Endothelial cell of umbilical vein (primary cell): ENCODE measurements around the gene ZNF438. TPM values are rescaled to one million over a fixed set of nuclear protein-coding genes. Genes with fewer than 3 reads are reported as not detected.
A peak's percentile ranks its signal among the peaks of the same experiment; 100 is the strongest.

Source experiments
- BruUV-seq: library from RNA; stranded (reverse); fragments of 400-500 nt; replicated peaks from 2 replicates; lab custom pipeline; 2021; lab: Mats Ljungman, UMichigan
- CTCF ChIA-PET: fragments of 300-600, 350-600 bp; sonication (Branson Sonifier 250); formaldehyde crosslinking; loops from one replicate; lab custom pipeline; 2021; ENCODE audit warnings: antibody characterized with exemption, inconsistent platforms; lab: Charles Lee
- POLR2A ChIA-PET: fragments of 300-600, 350-600 bp; sonication (Branson Sonifier 250); formaldehyde crosslinking; loops from one replicate; lab custom pipeline; 2021; ENCODE audit warnings: antibody characterized with exemption, inconsistent platforms; lab: Charles Lee
- DNase-seq: peaks from one replicate; pipeline ENCODE4 v3.0.0-alpha.2; 2011; ENCODE audit warnings: low read depth, low spot score
- FAIRE-seq: peaks from 2 replicates; lab custom pipeline; 2011; peaks lifted over from hg19 to GRCh38; lab: Jason Lieb, UNC
- H2AFZ ChIP-seq: 2 replicates; pipeline ENCODE4 v1.6.0; 2012; ENCODE audit warnings: low read depth, low read length, control low read depth, inconsistent platforms
- H3K27ac ChIP-seq: 2 replicates; pipeline ENCODE4 v1.5.1; 2011; ENCODE audit warnings: low read depth, mild to moderate bottlenecking, control low read depth, low read length, moderate library complexity; ENCODE audit not compliant: insufficient read depth
- H3K27me3 ChIP-seq, 2 experiments: 2 replicates each; pipeline versions ENCODE4 v1.6.0 to v1.6.1; 2011; ENCODE audit warnings: low read length in 2 of 2, mixed read lengths in 1 of 2; ENCODE audit not compliant: control insufficient read depth in 2 of 2, insufficient read depth in 2 of 2
- H3K36me3 ChIP-seq, 2 experiments: 2 replicates in 1 of 2; 3 replicates in 1 of 2; pipeline ENCODE4 v1.5.1; 2011; ENCODE audit warnings: low read length in 2 of 2, mild to moderate bottlenecking in 1 of 2, moderate library complexity in 1 of 2; ENCODE audit not compliant: control insufficient read depth in 2 of 2, insufficient read depth in 2 of 2; ENCODE audit errors: extremely low read depth in 1 of 2
- H3K4me1 ChIP-seq: 3 replicates; pipeline ENCODE4 v1.5.1; 2011; ENCODE audit warnings: mild to moderate bottlenecking, low read length; ENCODE audit not compliant: control insufficient read depth, insufficient read depth; ENCODE audit errors: extremely low read depth
- H3K4me2 ChIP-seq: 2 replicates; pipeline ENCODE4 v1.6.1; 2011; ENCODE audit warnings: low read length, control low read depth, mixed read lengths; ENCODE audit not compliant: insufficient read depth
- H3K4me3 ChIP-seq, 3 experiments: fragments of 200-600 bp in 1 of 3; sonication (generic), shearing (Covaris generic) in 1 of 3; replicated peaks in 1 of 3; 2 replicates each; pipeline ENCODE4 v1.5.1; 2011 to 2016; ENCODE audit warnings: control low read depth in 3 of 3, low read length in 3 of 3, mild to moderate bottlenecking in 2 of 3, inconsistent platforms in 1 of 3, low read depth in 1 of 3, moderate library complexity in 1 of 3; ENCODE audit not compliant: insufficient read depth in 1 of 3
- H3K79me2 ChIP-seq: 2 replicates; pipeline ENCODE4 v1.6.0; 2012; ENCODE audit warnings: low read length, inconsistent platforms; ENCODE audit not compliant: control insufficient read depth, insufficient read depth
- H3K9ac ChIP-seq: replicated peaks from 2 replicates; pipeline ENCODE3; 2011; ENCODE audit warnings: low read length, control low read depth; ENCODE audit not compliant: insufficient read depth; ENCODE audit errors: extremely low read depth
- H3K9me1 ChIP-seq: replicated peaks from 3 replicates; pipeline ENCODE4 v1.6.0; 2011; ENCODE audit warnings: mild to moderate bottlenecking, low read length; ENCODE audit not compliant: control insufficient read depth, insufficient read depth; ENCODE audit errors: extremely low read depth
- H3K9me3 ChIP-seq: replicated peaks from 2 replicates; pipeline ENCODE4 v1.5.1; 2012; ENCODE audit warnings: low read length, inconsistent platforms; ENCODE audit not compliant: control insufficient read depth, insufficient read depth
- H4K20me1 ChIP-seq: replicated peaks from 2 replicates; pipeline ENCODE3; 2011; ENCODE audit warnings: mild to moderate bottlenecking, low read length; ENCODE audit not compliant: control insufficient read depth, insufficient read depth; ENCODE audit errors: extremely low read depth
- CTCF ChIP-seq, 2 donors: IDR thresholded peaks; 1 replicate in 1 of 2; 2 replicates in 1 of 2; pipeline ENCODE4 v1.5.1; 2011; ENCODE audit warnings: low read length in 2 of 2, mild to moderate bottlenecking in 2 of 2, moderate library complexity in 2 of 2, control low read depth in 1 of 2, inconsistent platforms in 1 of 2, low read depth in 1 of 2; ENCODE audit not compliant: insufficient read depth in 1 of 2; ENCODE audit errors: extremely low read depth in 1 of 2
- EZH2 ChIP-seq: IDR thresholded peaks from 2 replicates; pipeline ENCODE4 v1.6.1; 2012; ENCODE audit warnings: borderline replicate concordance, low read depth, mild to moderate bottlenecking, moderate library complexity, low read length, inconsistent platforms; ENCODE audit not compliant: severe bottlenecking
- FOS ChIP-seq: IDR thresholded peaks from 2 replicates; pipeline ENCODE4 v1.6.1; 2011; ENCODE audit warnings: mild to moderate bottlenecking, low read length, moderate library complexity, borderline replicate concordance; ENCODE audit not compliant: insufficient read depth
- GATA2 ChIP-seq: IDR thresholded peaks from 2 replicates; pipeline ENCODE4 v1.7.0; 2011; ENCODE audit warnings: low read depth, mild to moderate bottlenecking, moderate library complexity, mixed read lengths, low read length; ENCODE audit not compliant: insufficient read length, insufficient read depth
- JUN ChIP-seq: IDR thresholded peaks from 2 replicates; pipeline ENCODE4 v1.6.1; 2011; ENCODE audit warnings: borderline replicate concordance, low read depth; ENCODE audit not compliant: insufficient read length, insufficient read depth
- MAX ChIP-seq: IDR thresholded peaks from 2 replicates; pipeline ENCODE4 v1.6.1; 2011; ENCODE audit not compliant: insufficient read depth, insufficient read length
- MYC ChIP-seq: IDR thresholded peaks from one replicate; pipeline ENCODE4 v1.6.1; 2011; ENCODE audit warnings: mild to moderate bottlenecking, low read depth, low read length
- POLR2A ChIP-seq: IDR thresholded peaks from 2 replicates; pipeline ENCODE4 v1.6.1; 2012; ENCODE audit warnings: low read depth, mild to moderate bottlenecking, control low read depth, low read length
- POLR2AphosphoS5 ChIP-seq: IDR thresholded peaks from 2 replicates; pipeline ENCODE4 v1.6.1; 2012; ENCODE audit warnings: low read depth, mild to moderate bottlenecking, control low read depth, low read length, moderate library complexity; ENCODE audit not compliant: insufficient read depth
- dilution Hi-C: fragments of 300-500 bp; cut with MboI; formaldehyde crosslinking; loops from one replicate; pipeline ENCODE4 v1.15.0; 2019; ENCODE audit warnings: low sequenced_read_pairs; ENCODE audit not compliant: extremely low pct_ligation_motif_present
- intact Hi-C: fragments of 100-400 bp; cut with micrococcal nuclease; formaldehyde crosslinking; loops from one replicate; pipeline ENCODE4 v1.10.0; 2022
- polyA plus RNA-seq, 4 experiments: library from polyadenylated mRNA; depleted of rRNA in 3 of 4; stranded (reverse) in 3 of 4; unstranded in 1 of 4; fragments of >200 nt; gene quantifications; 2 replicates each; pipeline versions ENCODE4 v1.2.1 to v1.2.3, GENCODE V29; 2011 to 2012; ENCODE audit warnings: missing spikeins in 1 of 4
- total RNA-seq: library from RNA; stranded (reverse); gene quantifications from 2 replicates; pipeline ENCODE4 v1.2.3, GENCODE V29; 2021

ZNF438 gene
- total and polyA plus RNA-seq, 2 donors (not counting 3 experiments of a cell fraction or from before 2014, with no cell fraction given), result 7.2 to 15.1 TPM

GRCh38 chr10:31032258-31033132 lies 830 bp upstream of the ZNF438 start:
- Histone ChIP-seq H3K36me3 (no peaks in the 10 kb centered on the region), H3K27me3 (no peaks in the 10 kb centered on the region), H3K79me2 (no peaks in the 10 kb centered on the region), H4K20me1 (no peaks in the 10 kb centered on the region), H3K4me3 (peak overlapping the region in 2 of 3 experiments; percentile 33 to 66), H3K9me1 (no peaks in the 10 kb centered on the region), H2AFZ (peak overlapping the region; percentile 82), H3K27ac (peak overlapping the region; percentile 92), H3K9ac (peak overlapping the region; percentile 81), H3K4me1 (peaks cover 32% of the 10 kb centered on the region), H3K4me2 (peak overlapping the region; percentile 80), H3K9me3 (no peaks in the 10 kb centered on the region)
- TF ChIP-seq POLR2A (peak; percentile 69), MYC (no peak), FOS (no peak), GATA2 (no peak), POLR2AphosphoS5 (peak; percentile 73), JUN (no peak), EZH2 (no peak), CTCF (IDR thresholded peaks at IDR 0.05; ENCODE audit: extremely low read depth in 1 of 2, insufficient read depth in 1 of 2, low read depth in 1 of 2, low read length in 2 of 2) (no peak), MAX (peak; percentile 41)
- dilution Hi-C loops, result no loop called here
- intact Hi-C loops, result loop anchor here (1.0 to 10.0 kb wide), 9 partner anchors 19 to 772 kb away; no protein-coding TSS in a partner anchor
- ChIA-PET CTCF (interaction anchor here (0.8 to 2.6 kb wide), 20 partner anchors 10 to 738 kb away, joined by 3 to 32 read pairs (median 4); partner anchors contain the start of gene ZEB1), POLR2A (interaction anchor here (0.6 to 1.4 kb wide), 10 partner anchors 19 to 665 kb away, joined by 3 to 10 read pairs (median 4); partner anchors contain the start of gene ZEB1)
- DNase-seq (peak; percentile 94), FAIRE-seq (peak; percentile 93)
- BruUV-seq, result TSS peak; percentile 54
